ENCODE results near the gene BCL2.

DNA sequence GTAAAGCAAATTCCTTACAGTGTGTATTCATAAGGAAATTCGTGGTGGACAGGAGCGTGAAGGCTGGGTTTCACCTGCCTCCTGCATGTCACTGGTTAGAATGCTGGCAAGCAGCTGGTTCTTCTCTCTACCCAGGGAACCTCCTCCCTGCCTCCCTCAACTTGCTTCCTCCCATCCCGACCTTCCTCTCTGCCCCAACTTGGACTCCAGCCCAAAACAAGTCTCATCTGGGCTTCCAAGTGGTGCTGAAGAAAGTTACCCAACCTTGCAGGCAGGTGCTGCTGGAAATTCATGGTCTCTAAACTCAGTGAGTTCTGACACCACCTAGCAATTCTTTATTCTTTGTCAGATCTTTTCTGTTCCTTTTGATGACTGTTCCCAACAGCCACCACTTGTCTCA, 184.5 kb downstream of the BCL2 start:
- TF ChIP-seq, protein P1, sequence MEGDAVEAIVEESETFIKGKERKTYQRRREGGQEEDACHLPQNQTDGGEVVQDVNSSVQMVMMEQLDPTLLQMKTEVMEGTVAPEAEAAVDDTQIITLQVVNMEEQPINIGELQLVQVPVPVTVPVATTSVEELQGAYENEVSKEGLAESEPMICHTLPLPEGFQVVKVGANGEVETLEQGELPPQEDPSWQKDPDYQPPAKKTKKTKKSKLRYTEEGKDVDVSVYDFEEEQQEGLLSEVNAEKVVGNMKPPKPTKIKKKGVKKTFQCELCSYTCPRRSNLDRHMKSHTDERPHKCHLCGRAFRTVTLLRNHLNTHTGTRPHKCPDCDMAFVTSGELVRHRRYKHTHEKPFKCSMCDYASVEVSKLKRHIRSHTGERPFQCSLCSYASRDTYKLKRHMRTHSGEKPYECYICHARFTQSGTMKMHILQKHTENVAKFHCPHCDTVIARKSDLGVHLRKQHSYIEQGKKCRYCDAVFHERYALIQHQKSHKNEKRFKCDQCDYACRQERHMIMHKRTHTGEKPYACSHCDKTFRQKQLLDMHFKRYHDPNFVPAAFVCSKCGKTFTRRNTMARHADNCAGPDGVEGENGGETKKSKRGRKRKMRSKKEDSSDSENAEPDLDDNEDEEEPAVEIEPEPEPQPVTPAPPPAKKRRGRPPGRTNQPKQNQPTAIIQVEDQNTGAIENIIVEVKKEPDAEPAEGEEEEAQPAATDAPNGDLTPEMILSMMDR (conservative IDR thresholded peaks at IDR 0.05; ENCODE audit: low read depth, low read length): no peak
- no peak for TF ChIP-seq EZH2 (IDR thresholded peaks at IDR 0.05; ENCODE audit: low read length, unreplicated experiment)
- TF ChIP-seq EZH2phosphoT487 (IDR thresholded peaks at IDR 0.05; ENCODE audit: borderline replicate concordance, low read length): no peak
